ENCODE measurements around the gene ECHS1.

DNA sequence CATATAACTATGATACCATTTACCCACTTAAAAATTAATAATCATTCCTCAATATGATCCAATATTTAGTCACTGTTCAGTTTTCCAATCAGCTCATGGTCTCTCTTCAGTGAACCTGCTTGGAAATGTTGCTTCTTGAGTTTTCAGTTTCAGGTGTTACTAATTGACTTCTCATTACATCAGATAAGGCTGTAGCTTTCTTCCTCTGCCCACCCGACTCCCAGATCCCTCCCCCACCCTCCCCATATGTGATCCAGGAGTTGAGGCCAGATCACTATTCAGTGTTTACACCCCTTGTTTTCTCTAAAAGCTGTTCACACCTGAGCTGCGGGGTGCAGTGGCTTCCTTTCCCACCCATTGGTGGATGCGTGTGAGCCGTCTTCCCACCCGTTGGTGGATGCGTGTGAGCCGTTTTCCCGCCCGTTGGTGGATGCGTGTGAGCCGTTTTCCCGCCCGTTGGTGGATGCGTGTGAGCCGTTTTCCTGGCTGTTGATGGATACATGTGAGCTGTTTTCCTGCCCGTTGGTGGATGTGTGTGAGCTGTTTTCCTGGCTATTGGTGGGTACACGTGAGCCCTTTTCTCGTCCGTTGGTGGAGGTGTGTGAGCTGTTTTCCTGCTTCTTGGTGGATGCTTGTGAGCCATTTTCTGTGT is 17.6 kb upstream of the ECHS1 start:
- TF ChIP-seq, protein P1, sequence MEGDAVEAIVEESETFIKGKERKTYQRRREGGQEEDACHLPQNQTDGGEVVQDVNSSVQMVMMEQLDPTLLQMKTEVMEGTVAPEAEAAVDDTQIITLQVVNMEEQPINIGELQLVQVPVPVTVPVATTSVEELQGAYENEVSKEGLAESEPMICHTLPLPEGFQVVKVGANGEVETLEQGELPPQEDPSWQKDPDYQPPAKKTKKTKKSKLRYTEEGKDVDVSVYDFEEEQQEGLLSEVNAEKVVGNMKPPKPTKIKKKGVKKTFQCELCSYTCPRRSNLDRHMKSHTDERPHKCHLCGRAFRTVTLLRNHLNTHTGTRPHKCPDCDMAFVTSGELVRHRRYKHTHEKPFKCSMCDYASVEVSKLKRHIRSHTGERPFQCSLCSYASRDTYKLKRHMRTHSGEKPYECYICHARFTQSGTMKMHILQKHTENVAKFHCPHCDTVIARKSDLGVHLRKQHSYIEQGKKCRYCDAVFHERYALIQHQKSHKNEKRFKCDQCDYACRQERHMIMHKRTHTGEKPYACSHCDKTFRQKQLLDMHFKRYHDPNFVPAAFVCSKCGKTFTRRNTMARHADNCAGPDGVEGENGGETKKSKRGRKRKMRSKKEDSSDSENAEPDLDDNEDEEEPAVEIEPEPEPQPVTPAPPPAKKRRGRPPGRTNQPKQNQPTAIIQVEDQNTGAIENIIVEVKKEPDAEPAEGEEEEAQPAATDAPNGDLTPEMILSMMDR (IDR thresholded peaks at IDR 0.05 in 4 of 5, conservative IDR thresholded peaks at IDR 0.05 in 1 of 5): no peak
- TF ChIP-seq POLR2A (IDR thresholded peaks at IDR 0.05): no peak

All from gastrocnemius medialis (tissue), 4 donors.